Hypothalamus (tissue), 51 donors: Measurements from ENCODE around the gene EAPP.
"Not testable (repeated sequence)": the region's sequence is repeated elsewhere in the genome, so short reads cannot be mapped to it uniquely, and the experiment has no call there.

Source experiments
- DNase-seq, 51 donors: peaks; one replicate each; lab custom pipeline; 2025; lab: John Stamatoyannopoulos, UW

EAPP gene, protein sequence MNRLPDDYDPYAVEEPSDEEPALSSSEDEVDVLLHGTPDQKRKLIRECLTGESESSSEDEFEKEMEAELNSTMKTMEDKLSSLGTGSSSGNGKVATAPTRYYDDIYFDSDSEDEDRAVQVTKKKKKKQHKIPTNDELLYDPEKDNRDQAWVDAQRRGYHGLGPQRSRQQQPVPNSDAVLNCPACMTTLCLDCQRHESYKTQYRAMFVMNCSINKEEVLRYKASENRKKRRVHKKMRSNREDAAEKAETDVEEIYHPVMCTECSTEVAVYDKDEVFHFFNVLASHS

DNA sequence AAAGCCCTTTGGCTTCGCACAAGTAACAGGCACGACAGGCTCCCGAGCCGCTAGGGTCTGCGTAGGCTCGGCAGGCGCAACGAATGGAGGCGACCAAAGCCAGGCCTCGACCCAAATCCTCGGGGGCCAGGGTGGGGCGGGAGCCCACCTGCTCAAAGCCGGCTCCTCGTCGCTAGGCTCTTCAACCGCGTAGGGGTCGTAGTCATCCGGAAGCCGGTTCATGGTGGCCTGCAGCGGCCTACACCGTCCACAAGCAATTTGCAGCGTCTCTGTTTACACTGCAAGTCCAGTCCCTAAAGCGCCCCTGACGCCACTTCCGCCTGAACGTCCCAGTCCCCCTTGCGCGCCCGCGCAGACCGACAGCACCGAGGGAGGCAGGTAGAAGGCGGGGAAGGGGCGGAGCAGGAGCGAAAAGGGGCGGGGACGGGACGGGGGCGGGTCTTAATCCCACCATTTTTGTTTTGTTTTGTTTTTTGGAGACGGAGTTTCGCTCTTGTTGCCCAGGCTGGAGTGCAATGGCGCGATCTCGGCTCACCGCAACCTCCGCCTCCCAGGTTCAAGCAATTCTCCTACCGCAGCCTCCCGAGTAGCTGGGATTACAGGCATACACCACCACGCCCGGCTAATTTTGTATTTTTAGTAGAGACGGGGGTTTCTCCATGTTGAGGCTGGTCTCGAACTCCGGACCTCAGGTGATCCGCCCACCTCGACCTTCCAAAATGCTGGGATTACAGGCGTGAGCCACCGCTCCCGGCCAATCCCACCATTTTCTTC, at the start of gene EAPP:
Gene EAPP (minus strand): TSS at position 295 of the 774 bp plus-strand sequence. CDS start 73 bp downstream, at position 222.
- no peak for DNase-seq

DNA sequence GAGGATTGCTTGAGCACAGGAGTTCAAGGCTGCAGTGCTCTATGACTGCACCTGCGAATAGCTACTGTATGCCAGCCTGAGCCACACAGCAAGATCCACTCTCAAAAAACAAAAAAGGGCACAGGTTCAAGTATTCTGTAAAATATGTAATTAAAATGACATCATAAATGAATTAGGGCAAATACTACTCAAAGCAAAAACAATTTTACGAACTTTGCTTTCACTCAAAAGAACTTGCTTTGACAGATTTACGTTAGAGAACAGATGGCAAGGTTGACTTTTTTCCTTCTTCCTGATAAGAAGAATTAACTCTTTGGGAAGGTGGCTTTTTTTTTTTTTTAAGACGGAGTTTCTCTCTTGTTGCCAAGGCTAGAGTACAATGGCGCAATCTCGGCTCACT, 44.0 kb upstream of the EAPP start:
- DNase-seq: no peak

DNA sequence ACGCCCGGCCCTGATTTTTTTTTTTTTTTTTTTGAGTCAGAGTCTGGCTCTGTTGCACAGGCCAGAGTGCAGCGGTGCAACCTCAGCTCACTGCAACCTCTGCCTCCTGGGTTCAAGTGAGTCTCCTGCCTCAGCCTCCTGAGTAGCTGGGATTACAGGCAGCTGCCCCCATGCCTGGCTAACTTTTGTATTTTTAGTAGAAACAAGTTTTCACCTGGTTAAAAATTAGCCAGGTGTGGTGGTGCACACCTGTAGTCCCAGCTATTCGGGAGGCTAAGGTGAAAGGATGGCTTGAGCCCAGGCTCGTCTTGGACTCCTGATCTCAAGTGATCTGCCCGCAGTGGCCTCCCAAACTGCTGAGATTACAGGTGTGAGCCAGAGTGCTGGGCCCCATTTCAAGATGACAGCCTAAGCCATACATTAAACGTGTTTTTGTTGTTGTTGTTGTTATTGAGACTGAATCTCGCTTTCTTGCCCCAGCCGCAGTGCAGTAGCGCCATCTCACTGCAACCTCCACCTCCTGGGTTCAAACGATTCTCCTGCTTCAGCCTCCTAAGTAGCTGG, 42.7 kb upstream of the EAPP start:
- no peak for DNase-seq

DNA sequence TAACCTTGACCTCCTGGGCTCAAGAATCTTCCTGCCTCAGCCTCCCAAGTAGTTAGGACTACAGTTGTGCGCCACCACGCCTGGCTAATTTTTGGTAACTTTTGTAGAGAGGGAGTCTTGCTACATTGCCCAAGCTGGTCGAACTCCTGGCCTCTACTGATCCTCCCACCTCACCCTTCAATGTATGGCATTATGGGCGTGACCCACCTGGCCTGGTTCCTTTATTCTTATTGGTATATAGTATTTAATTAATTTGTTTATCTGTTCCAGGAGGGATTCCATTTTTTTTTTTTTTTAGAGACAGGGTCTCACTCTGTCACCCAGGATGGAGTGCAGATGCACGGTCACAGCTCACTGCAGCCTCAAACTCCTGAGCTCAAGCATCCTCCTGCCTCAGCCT, 40.9 kb upstream of the EAPP start:
- DNase-seq: no peak

DNA sequence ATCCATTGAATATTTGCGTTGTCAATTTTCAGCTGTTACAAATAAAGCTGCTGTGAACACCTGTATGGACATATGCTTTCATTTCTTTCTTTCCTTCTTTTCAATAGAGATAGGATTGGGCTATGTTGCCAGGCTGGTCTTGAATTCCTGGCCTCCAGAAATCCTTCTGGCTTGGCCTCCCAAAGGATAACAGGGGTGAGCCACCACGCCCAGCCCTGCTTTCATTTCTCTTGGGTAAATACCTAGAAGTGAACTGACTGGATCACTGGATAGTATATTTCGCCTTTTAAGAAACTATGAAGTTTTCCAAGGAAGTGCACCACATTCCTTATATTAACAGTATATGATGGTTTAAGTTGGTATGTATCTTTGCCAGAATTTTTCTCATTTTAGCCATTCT, 32.3 kb upstream of the EAPP start:
- DNase-seq: no peak

DNA sequence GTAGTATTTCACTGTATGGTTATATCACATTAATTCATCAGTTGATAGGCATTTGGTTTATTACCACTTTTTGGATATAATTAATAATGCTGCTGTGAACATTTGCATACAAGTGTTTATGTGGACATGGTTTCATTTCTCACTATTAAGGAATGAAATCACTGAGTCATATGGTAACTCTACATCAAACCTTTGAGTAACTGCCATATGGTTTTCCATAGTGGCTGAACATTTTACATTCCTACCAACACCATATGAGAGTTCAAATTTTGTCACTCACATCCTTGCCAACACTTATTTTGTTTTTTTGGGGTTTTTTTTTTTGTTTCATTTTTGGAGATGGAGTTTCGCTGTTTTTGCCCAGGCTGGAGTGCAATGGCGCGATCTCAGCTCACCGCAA, 30.2 kb upstream of the EAPP start:
- DNase-seq: no peak

DNA sequence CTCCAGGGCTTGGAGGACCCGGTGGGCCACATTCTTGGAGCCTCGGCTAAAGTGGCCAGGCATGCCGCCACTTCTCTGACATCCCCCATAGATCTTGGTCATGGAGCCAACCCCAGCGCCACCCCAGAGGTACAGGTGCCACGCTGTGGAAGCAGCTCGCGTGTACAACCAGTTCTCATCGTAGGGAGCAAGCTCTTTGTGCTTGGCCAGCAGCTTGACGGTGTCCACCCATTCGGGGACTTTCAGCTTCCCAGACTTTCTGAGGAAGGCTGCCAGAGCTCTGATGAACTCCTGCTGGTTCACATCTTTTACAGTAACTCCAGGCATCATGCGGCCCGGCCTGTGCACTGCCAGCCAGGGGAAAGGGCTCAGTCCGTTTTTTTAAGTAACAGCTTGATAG, 29.3 kb upstream of the EAPP start:
- no peak for DNase-seq

DNA sequence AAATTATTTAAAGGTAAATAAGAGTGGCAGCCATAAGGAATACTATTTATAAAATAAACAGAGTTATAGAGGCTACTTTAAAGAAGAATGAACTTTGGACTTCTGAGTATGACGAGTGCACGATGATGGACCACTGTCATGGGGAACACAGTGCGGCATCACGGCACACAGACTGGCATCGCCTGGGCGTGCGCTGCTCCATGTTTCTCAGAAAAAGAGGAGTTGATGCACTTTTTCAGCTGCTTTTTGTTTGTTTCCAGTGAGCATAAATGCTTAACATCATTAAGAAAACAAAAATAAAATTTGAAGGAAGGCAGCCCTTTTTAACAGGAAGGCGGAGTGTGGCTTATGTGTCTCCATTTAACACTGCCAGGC, 23.3 kb upstream of the EAPP start:
- no peak for DNase-seq

DNA sequence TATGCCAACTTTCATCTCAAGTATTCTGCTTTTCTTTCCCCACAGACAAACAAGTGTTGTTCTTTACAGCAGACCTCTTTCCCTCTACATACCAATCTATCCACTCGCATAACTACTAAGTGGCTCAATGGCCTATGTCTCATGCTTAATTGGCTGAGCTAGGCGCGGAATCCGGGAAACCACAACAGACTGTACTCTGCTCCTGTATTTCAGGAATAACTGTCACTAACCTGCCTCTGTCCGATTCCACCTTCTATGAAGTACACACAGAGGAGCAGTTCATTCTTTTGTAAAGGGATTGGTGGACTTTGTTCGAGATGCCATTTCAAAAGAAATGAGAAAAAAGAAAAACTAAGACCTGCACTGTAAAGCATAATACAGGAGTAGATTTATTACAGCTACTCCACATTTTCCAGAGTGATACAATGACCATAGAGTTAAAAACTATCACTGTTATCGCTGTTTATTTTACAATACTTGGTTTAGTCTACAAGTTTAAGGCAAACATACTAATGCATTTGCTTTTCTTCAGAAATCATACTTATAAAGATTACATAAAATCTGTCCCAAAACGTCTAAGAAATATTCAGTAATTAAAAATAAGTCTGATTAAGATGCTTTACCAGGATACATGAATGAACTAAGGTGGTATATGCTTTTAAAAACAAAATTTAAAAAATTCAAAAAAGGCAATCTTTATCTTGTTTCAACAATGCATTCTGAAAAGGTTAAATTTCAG, 22.7 kb upstream of the EAPP start:
- DNase-seq: not testable (repeated sequence)

DNA sequence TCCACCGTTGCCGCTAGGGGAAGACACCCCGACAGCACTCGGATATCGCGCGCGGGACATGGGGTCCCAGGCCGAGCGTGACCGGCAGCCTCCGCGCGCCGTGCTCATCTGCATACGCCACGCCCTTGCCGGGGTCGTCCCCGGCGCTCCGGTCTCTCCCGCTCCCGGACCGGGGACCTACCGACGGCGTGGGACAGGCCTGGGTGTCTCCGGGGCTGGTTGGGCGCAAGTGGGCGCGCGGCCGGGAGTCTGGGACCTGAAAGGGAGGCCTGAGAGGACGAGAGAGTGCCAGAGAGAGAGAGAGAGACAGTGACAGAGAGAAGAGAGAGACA, 17.0 kb upstream of the EAPP start:
- not testable (repeated sequence) for DNase-seq

DNA sequence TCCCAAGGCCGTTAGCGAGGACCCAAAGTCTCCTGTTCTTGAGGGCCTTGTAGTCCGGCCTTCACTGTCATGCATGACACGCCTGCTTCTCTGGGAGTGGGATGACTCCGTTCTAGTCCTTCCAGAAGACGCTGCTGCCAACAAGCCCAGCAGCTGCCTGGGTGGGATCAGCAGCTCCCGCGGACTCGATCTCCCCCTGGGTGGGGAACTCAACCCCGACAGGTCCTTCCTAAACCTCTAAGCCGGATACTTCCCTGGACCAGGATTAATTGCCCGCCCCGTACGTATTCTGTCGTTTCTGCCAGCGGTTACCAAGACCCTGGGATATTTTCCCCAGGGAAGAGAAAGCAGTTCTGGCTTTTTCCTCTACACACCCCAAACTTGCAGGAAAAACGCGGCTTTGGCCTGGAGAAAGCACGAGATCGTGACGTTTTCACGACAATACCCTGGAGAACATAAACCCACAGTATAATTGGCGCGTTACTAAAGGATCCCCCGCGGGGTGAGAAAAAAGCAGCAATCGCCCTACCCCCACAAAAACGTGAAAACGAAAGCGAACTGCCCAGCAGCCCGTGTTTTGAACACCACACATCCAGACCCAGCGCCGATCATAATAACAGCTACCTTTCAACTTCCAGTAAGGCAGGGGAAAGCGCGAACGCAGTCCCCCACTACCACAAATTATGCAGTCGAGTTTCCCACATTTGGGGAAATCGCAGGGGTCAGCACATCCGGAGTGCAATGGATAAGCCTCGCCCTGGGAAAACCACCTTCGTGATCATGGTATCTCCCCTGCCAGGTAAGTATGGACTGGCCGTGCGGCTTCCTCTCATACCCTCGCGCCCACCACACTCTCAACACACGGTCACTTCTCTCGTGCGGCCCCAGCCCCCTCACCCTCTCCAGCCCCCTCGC, 16.3 kb upstream of the EAPP start:
- not testable (repeated sequence) for DNase-seq

DNA sequence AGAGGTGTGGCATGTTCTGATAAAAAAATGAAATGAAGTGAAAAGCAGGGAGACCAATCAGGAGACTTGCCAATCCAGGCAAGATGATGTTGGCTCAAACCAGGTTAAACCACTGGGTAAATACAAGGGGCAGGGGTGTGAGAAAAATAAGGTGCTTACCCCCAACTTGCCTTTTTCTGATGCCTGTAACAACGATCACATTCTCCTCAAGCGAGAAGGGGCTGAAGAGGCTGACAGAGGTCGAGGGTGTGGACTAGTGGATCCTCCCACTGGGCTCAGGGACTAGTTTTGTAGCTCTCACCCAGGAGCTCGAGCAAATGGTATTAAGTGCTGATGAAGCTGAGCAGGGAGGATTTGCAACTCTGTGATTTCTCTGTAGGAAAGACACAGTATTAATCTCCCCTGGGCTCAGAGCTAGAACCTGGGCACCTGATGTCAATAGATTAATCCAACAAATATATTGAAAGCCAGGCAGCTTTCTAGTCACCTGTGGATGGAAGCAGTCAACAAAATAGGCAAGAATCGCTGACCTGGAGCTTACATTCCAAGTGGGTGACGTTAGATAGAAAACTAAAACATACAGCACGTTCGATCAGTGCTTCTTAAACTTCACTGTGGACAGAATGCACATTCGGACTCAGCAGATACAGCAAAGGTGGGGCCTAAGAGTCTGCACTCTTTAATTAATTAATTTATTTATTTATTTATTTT, 15.2 kb upstream of the EAPP start:
- no peak for DNase-seq

DNA sequence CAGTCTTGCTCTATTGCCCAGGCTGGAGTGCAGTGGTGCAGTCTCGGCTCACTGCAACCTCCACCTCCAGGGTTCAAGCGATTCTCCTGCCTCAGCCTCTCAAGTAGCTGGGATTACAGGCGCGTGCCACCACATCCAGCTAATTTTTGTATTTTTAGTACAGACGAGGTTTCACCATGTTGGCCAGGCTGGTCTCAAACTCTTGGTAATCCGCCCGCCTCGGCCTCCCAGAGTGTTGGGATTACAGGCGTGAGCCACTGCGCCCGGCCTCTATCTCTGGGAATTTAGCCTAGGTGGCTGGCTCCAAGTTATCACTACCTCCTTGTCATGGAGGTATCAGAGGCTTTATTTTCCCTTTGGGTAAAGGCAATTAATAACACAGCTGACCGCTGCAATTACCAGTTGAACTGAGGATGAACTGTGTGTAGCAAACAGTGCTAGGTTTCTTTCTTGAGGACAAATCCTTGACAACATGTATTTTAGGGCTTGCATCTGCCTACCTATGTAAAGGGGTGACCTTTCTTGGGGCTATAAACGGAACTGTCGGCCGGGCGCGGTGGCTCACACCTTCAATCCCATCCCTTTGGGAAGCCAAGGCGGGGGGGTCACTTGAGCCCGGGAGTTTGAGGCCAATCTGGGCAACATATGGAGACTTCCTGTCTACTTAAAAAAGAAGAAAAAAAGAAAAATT, 9.9 kb upstream of the EAPP start:
- DNase-seq: not testable (repeated sequence)

DNA sequence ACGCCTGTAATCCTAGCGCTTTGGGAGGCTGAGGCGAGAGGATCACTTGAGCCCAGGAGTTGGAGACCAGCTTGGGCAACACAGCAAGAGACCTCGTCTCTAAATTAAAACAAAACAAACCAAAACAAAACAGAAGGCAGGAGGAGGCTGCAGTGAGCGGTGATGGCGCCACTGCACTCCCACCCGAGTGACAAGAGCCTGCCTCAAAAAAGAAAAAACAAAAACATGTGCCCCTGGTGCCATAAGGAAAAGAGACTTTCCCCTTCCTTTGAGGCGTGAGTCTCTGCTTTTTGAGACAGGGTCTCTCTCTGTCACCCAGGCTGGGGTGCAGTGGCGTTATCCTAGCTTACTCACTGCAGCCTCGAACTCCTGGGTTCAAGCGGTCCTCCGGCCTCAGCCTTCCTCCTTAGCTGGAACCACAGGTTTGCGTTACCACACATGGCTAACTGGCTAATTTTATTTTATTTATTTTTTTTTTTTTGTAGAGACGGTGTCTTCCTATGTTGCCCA, 9.0 kb upstream of the EAPP start:
- DNase-seq: no peak

DNA sequence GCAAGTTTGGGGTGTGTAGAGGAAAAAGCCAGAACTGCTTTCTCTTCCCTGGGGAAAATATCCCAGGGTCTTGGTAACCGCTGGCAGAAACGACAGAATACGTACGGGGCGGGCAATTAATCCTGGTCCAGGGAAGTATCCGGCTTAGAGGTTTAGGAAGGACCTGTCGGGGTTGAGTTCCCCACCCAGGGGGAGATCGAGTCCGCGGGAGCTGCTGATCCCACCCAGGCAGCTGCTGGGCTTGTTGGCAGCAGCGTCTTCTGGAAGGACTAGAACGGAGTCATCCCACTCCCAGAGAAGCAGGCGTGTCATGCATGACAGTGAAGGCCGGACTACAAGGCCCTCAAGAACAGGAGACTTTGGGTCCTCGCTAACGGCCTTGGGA, 7.6 kb upstream of the EAPP start:
- DNase-seq: not testable (repeated sequence)

DNA sequence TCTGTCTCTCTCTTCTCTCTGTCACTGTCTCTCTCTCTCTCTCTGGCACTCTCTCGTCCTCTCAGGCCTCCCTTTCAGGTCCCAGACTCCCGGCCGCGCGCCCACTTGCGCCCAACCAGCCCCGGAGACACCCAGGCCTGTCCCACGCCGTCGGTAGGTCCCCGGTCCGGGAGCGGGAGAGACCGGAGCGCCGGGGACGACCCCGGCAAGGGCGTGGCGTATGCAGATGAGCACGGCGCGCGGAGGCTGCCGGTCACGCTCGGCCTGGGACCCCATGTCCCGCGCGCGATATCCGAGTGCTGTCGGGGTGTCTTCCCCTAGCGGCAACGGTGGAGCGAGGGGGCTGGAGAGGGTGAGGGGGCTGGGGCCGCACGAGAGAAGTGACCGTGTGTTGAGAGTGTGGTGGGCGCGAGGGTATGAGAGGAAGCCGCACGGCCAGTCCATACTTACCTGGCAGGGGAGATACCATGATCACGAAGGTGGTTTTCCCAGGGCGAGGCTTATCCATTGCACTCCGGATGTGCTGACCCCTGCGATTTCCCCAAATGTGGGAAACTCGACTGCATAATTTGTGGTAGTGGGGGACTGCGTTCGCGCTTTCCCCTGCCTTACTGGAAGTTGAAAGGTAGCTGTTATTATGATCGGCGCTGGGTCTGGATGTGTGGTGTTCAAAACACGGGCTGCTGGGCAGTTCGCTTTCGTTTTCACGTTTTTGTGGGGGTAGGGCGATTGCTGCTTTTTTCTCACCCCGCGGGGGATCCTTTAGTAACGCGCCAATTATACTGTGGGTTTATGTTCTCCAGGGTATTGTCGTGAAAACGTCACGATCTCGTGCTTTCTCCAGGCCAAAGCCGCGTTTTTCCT, 7.0 kb upstream of the EAPP start:
- DNase-seq: not testable (repeated sequence)

DNA sequence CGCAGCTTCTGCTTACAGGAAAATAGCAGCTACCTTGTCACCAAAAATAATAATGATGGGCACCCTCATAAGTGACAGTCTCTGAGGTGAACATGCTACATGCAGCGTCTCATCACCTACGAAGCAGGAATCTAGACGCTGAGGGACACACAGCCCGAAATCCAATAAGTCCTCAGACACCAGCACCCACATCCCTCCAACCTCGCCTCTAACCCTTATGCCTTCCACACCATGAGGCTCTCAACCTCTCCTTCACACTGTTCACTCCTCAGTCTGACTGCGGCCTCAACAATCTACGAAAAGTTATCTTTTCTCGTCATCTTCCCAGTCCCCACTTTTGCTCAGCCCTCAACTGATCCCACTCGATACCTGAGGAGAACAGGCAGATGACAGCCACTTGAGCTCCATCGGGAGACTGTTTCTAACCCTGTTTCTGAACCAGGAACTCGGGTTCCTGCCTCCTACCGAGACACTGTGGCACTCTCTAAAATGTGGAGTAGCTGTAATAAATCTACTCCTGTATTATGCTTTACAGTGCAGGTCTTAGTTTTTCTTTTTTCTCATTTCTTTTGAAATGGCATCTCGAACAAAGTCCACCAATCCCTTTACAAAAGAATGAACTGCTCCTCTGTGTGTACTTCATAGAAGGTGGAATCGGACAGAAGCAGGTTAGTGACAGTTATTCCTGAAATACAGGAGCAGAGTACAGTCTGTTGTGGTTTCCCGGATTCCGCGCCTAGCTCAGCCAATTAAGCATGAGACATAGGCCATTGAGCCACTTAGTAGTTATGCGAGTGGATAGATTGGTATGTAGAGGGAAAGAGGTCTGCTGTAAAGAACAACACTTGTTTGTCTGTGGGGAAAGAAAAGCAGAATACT, 919 bp upstream of the EAPP start:
- DNase-seq: not testable (repeated sequence)
